ENCODE measurements around the gene XDH.
A peak's percentile ranks its signal among the peaks of the same experiment; 100 is the strongest.

The XDH gene

DNA sequence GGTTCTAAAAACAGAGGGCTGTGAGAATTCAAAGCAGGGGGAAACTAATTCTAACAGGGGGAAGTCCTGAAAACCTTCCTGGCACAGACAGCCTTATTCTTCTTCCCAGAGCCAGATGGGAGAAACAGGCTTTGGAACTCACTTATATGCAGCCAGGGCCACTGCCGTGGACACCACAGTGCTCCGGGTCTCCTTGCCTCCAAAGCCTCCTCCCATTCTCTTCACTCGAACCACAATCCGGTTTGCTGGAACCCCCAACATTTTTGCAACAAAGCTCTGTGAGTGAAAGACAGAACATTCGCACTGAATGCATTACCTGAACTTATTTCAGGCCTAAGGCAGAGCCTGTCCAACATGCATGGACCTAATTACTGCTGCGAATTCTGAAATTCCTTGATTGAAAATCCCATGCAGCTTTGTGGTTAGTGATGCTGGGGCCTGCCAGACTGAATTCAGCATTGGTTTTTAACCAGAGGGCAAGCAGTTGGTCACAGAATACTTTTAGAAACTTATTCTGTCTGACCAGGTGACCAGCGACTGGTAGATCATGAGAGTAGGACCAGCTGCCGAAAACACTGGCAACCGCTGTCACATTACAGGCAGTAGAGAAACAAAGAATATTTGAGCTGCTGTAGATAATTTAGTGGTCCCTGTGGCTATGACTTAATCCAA lies 48.6 kb downstream of the XDH start:
- DNase-seq (ENCODE audit: low read depth in 2 of 2) = no peak

DNA sequence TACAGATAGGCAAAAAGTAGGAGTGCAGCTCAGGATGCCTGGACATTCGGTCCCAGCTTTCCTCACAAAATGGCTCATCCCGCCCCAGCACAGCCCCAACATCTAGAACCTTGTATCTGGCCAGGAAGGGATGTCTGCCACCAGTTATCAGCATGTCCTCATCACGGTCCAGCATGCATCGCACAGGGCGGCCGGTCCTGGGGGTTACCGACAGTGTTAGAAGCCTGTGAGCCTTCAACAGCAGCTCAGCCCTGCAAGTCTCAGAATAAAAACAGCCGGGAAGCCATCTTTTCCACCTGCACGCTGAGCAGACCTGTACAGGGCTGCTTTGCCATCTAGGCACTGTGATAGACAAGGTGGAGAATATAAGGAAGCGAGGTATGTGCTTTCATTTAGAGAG lies 49.2 kb downstream of the XDH start:
- no peak for DNase-seq (ENCODE audit: low read depth in 2 of 2)

DNA sequence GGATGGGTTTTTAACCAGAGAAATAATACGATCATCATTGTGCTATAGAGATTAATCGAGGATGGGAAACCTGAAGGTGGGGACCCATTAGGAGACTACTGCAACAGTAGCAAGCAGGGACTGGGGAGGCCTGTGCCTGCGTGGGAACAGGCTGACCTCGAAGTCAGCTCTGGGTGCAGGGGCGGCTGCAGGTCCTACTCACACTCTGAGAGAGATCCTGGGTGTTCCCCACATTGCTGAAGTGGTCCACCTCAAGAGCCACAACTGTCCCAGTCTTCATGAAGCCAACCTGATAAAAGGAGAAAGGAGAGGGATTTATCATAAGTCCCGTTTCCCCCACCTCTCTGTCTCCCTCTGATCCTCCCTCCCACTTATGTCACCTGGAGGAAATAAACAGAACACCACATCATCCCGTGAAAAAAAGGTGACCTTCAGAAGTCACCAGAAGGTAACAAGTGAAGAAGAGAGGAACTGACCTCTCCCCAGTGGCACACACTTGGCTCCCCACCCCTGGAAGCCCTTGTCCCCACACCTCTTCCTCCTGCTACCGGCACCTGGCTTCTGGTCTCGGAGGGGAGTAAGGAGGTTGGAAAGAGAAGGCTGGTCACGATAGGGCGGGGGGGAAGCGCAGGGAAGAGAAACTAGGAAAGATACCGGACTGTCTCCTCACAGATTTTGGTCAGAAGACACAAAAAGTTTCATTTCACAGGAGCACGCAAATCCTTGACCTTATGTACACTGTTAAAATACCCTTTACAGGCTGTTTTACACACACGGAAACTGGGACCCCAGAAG lies 50.4 kb downstream of the XDH start:
- DNase-seq (ENCODE audit: low read depth in 2 of 2) = no peak

DNA sequence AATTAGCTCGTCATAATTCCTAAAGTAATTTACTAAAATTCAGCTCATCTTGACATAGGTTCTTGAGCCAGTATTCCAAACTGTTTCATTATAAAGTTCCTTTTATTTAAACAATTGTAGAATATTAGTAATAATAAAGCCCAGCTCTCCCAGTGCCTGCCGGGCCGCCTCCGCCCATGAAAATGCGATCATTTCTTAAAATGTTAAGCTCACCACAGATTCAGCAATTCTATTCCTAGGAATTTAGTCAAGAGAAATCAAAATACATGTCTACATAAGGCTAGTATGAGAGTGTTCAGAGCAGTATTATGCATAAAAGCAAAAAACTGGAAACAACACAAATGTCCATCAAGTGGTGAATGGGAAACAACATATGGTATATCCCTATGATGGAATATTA lies 52.0 kb downstream of the XDH start:
- no peak for DNase-seq (ENCODE audit: low read depth in 2 of 2)

DNA sequence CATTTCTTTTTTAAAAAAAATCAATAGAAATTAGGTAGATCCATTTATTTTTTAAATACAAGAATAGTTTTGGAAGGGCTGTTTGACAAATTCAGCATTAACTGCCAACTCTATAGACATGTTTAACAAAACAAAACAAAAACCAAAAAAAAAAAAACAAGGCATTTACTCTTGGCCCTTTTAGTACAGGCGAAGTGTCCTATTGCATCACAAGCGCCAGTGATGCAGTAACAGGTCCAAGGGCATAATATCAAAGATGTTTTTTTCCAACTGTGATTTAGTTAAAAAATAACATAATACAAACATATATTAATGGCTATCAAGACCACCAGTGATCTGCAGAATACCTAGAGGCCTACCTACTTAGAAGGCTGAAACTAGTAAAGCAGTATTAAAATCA lies 55.3 kb downstream of the XDH start:
- no peak for DNase-seq (ENCODE audit: low read depth in 2 of 2)

DNA sequence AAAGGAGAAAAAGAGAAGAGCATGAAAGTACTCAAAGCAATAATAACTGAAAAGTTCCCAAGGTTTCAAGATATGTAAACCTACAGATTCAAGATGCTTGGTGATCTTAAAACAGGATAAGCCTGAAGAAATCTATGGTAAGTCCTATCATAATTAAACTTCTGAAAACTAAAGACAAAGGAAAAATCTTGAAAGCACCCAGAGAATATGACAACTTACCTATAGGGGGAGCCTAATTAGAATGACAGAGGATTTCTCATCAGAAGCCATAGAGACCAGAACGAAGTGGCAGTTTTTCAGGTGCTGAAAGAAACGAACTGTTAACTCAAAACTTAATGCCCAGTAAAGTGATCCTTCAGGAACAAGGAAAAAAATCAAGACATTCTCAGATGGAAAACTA lies 59.7 kb downstream of the XDH start:
- no peak for DNase-seq (ENCODE audit: low read depth in 2 of 2)

DNA sequence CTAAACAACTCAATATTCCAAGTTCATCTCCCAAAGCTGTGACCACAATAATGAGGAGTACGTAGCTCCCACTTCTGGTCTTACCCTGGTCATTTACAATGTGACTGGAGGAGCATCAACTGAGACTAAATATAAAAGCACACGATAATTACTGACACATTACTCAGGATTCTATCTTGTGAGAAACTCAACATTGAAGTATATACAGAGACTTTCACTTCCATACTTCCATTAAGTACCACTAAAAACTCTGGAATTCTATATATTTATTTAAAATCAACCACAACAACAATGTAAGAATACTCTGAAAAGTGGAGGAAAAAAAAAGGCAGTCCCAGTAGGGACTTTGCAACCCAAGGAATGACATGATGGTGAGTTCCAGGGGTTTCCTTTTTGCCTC lies 61.4 kb downstream of the XDH start:
- DNase-seq (ENCODE audit: low read depth in 2 of 2) = no peak

DNA sequence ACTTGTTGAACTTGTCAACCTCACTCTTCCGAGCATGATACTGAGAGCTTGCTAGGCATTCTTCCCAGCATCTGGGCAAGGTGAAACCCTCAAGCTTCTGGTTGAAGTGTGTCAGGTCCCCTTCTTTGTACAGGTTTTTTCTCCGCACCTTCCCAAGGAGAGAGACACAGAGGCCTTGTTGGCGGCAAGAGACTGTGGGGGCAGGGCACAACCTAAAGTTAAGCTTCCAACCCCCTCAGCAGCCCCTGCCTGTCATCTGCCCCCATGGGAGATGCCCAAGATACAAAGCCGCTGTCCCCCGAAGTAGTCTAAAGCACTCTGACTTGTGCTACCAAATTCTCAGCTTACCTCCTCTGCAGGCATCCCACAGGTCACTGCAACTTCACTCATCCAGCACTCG lies 64.9 kb downstream of the XDH start:
- no peak for DNase-seq (ENCODE audit: low read depth in 2 of 2)

DNA sequence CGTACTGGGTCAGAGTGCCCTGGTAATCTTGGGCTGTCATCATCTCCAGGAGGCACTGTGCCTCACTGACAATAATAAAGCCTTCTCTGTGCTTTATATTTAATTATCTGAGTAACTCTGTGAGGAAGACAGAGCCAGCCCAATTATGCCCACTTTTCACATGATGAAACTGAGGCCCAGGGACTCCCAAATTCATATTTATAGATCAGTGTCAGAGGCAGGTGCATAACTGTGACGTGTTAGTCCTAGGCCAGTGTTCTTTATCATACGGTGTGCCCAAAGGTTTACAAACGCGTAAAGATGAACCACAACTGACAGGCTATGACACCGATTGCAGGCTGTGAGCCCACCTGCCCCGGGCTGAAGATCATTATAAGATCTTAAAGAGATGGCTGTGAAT lies 65.4 kb downstream of the XDH start:
- DNase-seq (ENCODE audit: low read depth in 2 of 2) = no peak

DNA sequence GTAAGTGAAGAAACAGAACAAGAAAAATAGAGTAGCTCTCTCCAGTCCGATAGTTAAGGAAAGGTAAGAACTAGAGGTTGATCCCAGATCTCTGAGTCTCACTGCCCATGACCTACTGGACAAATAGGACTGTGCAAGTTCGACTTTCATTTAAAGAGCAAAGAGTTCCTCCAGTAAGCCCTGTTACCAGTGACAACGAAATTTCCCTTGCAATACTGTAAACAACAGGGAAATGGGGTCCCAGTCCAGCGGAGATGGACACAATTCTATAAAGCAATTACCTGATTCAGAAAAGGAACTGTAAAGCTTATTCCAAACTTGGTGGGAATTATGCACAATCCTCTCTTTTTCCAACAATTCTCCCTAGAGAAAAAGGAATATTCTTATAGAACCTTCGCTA lies 65.9 kb downstream of the XDH start:
- no peak for DNase-seq (ENCODE audit: low read depth in 2 of 2)

DNA sequence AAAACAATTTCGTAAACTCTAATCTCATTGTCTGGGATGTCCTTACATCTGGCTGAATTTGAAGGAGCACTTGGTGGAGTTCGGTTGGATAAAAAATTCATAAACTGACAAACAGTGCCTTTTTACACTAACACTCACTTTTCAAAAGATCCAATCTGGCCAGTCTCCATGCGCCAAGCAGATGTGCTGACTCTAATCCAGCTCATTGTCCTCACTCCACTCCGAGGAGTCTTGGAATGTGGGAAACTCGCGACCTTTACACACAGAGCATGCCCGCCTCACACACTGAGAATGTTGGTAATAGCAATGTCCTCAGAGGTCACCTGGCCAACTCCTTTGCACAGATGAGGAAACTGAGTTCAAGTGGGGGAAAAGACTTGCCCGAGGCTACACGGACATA lies 66.8 kb downstream of the XDH start:
- DNase-seq (ENCODE audit: low read depth in 2 of 2) = peak in 1 of 2 experiments; percentile 28

DNA sequence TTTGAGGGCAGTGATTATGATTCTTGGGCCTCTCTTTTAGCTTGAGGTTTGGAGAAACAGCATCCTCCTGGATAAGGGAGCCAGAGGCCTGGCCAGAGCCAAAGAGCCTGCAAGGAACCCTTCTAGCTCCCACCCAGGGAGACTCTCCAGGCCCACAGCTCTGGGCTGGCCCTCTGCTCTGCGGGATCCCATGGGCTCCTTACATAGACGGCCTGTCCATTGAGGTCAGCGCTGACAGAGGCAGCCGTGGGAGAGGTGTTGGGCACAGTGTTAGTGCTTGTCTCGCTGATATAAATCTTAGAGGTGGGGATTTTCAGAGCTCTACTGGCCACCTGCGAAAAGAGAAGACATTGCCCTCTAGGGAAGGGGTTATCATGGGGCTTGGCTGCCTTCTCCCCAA lies 67.2 kb downstream of the XDH start:
- DNase-seq (ENCODE audit: low read depth in 2 of 2) = no peak

DNA sequence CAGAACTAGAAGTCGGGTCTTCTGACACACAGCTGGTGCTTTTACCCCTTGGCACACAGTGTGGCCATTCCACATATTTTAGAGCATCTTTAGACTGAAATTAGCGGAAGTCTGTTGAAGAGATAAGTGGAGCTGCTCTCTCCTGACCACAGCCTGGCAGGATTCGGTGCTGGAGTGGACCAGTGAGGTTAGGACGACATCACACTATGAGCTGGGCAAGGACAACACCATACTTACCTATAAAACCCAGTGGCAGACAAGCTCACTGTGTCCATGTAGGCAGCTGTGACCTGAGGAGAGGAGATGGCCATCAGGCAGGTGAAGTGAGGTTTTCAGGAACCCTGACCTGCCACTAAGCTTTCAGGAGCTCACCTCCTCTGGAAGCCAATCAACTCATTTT lies 70.1 kb downstream of the XDH start:
- no peak for DNase-seq (ENCODE audit: low read depth in 2 of 2)

DNA sequence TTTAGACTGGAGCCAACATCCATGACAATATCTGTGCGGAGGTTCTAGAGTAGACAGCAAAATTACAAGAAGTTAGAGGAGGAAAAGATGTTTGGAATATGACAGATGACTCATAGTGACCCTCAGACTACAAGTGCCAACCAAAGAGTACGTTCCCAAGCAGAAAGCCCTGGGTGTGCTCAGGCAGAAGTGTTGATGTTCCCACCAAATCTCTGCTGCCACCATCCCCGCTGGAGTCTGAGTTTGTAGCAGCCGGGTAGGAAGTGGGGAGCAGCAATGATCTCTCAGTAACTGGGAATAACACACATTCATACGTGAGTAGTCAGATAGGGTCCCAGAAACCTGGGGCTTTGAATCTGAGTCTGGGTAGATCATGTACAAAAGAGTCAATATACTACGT lies 73.2 kb downstream of the XDH start:
- no peak for DNase-seq (ENCODE audit: low read depth in 2 of 2)

DNA sequence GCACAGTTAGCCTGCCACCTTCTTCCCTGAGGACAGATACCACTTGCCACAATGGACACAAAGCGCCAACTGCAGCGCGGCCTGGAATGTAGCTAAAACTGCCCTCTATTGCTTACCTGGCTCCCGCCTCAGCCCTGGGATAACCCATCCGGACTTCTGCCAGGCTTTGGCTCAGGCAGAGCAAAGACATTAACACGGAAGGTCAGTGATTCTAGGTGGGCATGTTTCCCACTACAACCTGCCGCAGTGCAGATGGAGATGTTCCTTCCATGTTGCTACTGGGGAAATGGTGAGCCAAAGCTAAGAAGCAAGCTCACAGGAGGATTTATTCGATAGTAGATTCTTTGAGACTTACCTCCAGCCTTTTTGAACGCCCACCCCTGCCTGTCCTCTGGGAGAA lies 74.8 kb downstream of the XDH start:
- DNase-seq (ENCODE audit: low read depth in 2 of 2) = no peak

DNA sequence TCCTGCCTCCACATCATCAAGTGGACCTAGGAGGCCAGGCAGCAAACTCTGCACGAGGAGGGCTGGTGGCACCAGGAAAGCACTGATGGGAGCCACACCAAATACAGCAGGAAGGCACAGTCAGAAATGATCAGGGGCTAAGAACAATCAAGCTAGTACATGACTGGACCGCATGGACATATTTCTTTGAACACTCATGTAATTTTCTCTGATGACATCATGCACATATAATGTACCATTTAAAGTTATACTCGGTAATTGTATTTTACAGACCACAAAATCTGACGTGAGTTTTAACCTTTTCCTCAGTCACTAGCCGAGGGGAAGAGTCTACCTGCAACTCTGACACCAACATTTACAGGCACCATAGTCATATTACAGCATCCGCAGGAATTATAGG lies 76.7 kb downstream of the XDH start:
- peak in 1 of 2 experiments; percentile 66 for DNase-seq (ENCODE audit: low read depth in 2 of 2)

DNA sequence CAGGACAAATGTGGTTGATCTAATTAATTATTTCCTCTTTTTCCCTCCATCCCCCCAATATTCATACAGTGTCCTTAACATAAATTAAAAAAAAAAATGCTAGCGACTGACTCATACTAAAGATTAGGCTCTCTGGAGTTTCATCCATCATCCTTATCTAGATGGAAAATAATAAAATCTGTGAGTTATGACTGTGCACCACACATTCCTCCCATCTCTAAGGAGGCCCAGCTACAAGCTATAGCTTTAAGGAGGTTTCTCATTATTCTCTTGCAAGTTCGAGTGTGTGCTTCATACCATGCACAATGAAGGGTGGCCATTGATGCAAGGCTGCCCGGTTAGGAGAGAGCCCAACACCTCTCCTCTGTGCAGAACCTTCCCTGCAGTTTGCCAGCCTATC lies 77.3 kb downstream of the XDH start:
- DNase-seq (ENCODE audit: low read depth in 2 of 2) = peak in 1 of 2 experiments; percentile 41

DNA sequence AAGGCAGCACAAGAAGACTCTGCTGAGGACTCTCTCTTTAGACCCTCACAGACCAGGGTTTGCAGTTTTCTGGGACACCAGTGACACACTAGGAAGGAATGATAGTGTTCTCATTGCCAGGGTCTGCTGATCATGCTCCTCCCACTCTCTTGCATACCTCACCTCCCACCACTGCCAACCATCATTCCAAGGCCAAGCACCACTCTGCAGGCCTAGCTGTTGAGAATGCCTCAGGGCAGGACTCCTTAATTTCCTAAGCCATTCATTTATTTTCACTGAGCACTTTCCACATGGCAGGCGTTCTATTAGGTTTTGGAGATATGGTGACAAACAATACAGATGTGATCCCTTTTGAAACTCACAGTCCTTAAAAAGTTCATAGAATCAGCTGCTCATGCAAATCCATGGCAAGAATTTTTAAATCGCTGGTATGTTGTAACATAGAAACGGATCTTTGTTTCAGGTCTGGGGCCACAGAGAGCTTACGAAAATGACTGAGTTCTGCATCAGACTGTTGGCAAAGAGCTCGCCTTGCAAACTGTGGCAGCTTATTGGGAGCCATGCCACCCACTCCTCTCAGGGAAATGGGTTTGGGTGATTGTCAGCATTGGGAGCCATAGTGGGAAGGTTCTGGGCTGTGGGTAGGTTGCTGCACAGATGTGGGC lies 78.5 kb downstream of the XDH start:
- peak in 1 of 2 experiments; percentile 45 for DNase-seq (ENCODE audit: low read depth in 2 of 2)

DNA sequence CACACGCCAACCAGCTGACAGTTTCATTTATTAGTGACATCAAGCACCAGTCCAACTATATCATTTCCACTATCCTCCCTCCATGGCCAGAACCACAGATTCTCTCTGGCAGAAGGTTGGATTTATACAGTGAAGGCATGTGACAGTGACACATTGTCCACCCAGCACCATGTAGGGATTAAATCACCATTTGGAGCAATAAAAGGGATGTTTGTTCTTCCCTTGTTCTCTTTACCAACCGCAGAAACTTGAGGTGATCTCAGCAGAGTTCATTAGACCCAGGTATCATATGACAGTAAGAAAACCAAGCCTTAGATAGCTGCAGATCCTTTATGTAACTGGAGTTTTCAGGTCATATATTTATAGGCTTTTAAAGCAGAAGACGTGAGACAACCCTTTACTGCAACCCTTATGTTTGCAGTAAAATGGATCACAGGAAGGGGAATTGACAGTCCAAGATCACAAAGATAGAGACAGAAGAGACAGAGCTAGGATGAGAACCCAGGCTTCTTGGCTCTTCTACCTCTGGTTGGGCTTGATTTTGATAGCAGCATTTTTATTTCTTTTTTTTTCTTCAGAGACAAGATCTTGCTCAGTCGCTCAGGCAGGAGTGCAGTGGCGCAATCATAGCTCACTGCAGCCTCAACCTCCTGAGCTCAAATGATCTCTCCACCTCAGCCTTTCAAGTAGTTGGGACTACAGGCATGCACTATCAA lies 80.1 kb downstream of the XDH start:
- DNase-seq (ENCODE audit: low read depth in 2 of 2) = no peak

DNA sequence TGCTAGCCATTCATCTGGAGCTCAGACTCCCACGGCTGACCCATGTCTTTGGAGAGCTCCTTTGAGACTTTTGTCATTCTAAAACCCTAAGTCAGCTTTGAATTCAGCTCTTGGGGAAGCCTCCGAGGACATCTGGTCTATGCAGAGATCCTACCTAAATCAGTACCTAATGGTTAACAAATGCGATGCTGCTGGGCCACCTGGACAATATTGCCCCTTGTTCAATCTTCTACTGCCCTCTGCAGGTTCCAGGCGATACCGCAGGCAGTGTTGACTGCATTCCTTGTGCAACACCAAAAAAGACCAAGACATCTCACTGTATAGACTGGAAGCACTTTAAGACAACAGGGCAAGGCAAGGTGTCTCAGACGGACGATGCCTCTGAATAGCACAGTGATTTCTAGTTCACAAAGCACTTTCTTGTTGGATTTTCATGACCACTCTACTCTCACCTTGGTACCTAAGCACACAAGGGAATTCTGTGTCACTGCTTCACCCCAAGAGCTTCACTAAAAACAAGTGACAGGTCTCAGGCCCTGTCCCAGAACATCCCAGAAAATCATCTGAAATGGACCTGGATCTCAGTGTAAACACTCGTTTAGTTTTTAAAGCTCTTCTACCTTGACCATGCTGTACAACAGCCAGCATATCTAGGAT lies 80.9 kb downstream of the XDH start:
- peak in 1 of 2 experiments; percentile 61 for DNase-seq (ENCODE audit: low read depth in 2 of 2)

DNA sequence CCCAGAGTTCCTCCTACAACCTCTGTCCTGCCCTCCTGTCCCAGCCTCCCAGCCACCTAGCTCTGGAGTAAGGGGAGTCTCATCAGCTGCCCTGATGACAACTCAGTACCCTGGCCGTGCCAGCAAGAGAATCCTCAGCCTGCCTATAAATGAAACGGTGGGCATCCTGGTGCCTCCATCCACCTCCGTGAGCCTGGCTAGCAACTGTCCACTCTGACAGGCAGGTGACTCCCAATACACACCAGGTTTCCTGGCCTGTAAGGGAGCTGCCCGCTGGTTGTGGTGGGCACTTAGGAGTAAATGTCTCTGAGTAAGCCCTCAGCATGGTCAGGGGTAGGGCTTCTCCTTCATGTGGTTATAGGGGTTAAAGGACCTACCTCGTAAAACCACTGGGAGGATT lies 81.5 kb downstream of the XDH start:
- no peak for DNase-seq (ENCODE audit: low read depth in 2 of 2)

DNA sequence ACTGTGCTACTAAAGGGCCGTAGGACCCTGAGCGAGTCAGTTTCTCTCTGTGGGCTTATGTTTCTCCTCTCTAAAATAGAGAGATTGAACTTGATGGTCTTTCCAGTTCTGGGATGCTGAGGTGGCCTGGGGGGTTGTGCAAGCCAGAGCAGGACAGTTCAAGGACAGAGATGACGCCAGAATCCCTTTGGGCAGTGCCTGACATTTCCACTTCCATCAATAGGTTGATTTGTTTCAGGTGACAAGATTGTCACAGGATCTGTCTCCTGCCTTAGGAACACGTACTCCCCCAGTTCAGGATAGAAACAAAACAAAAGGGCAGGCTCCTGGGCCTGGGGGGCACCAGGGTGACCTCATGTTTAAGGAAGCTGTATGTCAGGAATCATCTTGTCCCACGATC lies 82.0 kb downstream of the XDH start:
- DNase-seq (ENCODE audit: low read depth in 2 of 2) = no peak
